ENCODE measurements around the gene SFN.

Gene SFN

DNA sequence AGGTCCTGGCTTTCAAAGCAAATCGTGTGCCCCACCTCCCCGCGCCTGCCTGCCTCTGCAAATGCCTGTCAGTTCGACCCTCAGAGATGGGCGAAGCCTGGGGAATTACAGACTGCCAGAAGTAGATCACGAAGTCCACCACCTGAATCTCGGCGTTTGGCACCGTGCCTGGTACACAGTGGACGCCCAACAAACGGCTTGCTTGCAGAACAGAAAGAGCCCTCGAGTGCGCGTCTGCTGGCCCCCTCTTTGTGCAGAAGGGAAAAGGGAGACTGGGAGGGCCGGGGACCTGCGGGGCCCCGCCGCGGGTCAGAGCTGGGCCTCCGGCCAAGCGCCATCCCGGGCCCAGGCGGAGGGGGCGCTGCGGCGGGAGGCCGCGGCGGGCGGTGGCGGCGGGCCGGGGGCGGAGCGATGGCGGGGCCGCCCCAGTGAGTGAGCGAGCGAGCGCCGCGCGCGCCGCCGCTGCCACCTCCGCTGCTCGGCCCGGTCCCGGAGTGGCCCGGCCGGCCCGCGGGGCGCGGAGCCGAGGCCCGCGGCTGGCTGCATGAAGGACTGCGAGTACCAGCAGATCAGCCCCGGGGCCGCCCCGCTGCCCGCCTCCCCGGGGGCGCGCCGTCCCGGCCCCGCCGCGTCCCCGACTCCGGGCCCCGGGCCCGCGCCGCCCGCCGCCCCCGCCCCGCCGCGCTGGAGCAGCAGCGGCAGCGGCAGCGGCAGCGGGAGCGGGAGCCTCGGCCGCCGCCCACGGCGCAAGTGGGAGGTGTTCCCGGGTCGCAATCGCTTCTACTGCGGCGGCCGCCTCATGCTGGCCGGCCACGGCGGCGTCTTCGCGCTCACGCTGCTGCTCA lies 36.5 kb upstream of the SFN start, which contains the start of gene ZDHHC18:
TSS of gene ZDHHC18 (plus strand) at position 428 of the 845 bp plus-strand sequence. CDS start at position 545, 117 bp downstream.
- no peak for DNase-seq (ENCODE audit: extremely low read depth, low read depth)
- TF ChIP-seq, protein P1, sequence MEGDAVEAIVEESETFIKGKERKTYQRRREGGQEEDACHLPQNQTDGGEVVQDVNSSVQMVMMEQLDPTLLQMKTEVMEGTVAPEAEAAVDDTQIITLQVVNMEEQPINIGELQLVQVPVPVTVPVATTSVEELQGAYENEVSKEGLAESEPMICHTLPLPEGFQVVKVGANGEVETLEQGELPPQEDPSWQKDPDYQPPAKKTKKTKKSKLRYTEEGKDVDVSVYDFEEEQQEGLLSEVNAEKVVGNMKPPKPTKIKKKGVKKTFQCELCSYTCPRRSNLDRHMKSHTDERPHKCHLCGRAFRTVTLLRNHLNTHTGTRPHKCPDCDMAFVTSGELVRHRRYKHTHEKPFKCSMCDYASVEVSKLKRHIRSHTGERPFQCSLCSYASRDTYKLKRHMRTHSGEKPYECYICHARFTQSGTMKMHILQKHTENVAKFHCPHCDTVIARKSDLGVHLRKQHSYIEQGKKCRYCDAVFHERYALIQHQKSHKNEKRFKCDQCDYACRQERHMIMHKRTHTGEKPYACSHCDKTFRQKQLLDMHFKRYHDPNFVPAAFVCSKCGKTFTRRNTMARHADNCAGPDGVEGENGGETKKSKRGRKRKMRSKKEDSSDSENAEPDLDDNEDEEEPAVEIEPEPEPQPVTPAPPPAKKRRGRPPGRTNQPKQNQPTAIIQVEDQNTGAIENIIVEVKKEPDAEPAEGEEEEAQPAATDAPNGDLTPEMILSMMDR (IDR thresholded peaks at IDR 0.05; ENCODE audit: low read depth, low read length) = peak; percentile 29

DNA sequence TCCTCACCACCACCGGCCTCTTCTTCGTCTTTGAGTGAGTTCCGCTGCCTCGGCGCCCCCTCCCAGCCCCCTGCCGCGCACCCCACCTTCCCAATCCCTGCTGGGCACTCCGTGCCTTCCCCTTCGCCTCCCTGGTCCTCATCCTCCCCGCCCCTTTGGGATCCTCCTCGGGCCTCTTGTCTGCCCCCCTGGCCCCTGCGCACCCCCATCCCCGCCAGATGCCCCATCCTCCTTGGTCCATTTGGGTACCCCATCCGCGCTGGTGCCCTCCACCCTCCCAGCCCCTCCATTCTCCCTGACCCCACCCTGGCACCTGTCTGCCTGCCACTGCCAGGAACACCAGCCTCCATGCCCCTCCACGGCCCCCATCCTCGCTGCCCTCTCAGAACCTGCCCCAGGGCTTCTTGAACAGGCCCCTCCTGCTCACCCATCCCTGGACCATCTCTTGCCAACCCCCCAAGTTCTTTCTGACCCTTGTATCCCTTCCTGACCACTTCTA lies 35.8 kb upstream of the SFN start:
- TF ChIP-seq, protein P1 (IDR thresholded peaks at IDR 0.05; ENCODE audit: low read depth, low read length) = no peak
- DNase-seq (ENCODE audit: extremely low read depth, low read depth) = no peak

DNA sequence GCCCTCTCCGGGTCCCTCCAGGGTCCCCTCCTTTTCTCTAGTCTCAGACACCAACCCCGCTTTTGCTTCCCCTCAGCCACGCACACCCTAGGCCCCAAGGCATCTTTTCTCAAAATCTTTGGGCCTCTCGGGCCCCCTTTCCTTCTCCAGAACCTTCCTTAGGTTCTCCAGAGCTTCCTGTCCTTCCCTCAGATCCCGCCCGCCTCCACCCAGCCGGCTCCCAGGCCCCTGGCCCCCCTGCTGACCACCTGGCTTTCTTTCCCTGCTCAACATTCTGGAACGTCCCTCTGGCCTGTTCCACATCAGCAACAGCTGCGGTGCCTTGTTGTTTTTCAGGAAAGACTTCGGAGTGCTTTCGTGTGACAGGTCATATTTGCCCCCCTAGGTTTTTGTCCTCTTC lies 35.3 kb upstream of the SFN start:
- TF ChIP-seq, protein P1 (IDR thresholded peaks at IDR 0.05; ENCODE audit: low read depth, low read length) = no peak
- no peak for DNase-seq (ENCODE audit: extremely low read depth, low read depth)

DNA sequence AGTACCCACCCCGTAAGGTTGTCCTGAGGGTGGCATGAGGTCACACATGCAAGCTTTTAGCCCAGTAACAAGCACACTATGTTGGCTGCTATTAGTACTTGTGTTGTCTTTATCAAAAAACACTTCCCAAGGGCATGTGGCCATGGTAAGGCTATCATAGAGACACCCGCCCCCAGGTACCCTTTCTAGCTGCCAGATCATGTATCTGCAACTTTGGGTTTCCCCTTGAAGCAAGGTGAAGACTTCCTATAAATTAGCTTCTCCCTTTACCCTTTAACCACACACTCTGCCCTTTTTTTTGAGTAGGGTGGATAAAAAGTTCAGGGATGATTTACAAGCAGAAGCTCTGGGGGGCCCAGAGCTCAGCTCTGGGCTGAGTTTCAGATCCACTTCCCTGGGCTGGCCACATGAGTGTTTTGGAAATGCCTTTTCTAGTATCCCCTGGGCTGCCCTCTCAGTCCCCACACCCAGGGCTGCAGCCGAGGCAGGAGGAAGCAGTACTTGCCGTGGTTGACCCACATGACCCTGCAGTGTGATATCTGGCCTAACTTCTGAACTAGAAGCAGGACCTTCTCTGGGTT lies 34.4 kb upstream of the SFN start:
- TF ChIP-seq, protein P1 (IDR thresholded peaks at IDR 0.05; ENCODE audit: low read depth, low read length) = no peak
- DNase-seq (ENCODE audit: extremely low read depth, low read depth) = no peak

DNA sequence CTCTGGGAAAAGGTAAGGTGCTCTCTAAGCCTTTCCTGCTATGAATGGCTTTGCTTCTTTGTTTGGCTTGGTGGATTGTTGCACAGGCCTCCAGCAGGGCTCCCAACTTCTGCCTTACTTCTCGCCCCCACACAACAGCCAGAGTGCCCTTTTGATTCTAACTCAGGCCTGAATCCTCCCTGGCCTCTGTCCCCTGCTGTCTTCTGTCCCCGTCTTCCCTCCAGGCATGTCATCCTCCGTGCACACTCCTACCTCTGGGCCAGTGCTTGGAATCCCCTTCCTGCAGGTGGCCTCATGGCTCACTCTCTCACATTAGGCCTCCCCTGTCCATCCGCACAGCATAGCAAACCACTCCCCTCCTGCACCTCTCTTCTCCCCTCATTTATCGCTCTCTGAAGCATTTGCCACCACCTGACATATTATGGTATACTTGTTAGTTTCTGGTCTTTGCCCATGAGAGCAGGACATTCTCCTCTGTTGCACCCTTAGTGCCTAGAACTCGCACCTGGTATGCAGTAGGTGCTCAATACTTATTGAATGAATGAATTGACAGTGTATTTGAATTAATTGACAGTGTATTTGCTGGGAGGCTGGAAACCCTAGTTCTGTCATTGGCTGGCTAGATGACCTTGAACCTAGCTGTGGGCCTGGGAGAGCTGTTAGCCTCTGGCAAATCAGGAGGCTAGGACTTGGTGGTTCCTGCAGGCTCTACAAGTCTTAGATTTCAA lies 33.6 kb upstream of the SFN start:
- no peak for DNase-seq (ENCODE audit: extremely low read depth, low read depth)
- TF ChIP-seq, protein P1 (IDR thresholded peaks at IDR 0.05; ENCODE audit: low read depth, low read length) = no peak

DNA sequence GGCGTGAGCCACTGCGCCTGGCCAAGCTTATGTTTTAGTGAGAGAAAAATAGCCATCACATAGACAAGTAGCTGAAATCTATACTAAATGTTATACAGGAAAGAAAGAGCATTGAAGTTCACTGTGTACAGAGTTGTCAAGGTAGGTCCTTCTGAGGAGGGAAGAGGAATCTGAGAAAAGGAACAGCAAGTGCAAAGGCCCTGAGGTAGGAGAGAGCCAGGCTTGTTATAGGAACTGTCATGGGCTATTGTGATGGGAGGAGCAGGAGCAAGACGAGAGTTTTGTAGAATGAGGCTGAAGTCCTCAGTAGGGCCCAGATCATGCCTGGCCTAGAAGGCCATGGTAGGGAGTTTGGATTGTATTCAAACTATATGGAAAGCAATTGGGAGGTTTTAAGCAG lies 31.9 kb upstream of the SFN start:
- no peak for DNase-seq (ENCODE audit: extremely low read depth, low read depth)
- TF ChIP-seq, protein P1 (IDR thresholded peaks at IDR 0.05; ENCODE audit: low read depth, low read length) = no peak

Measured in AG09319 (cell line).